AG04449 (cell line): ENCODE data around the gene SLC44A4.

Experiments
- CTCF ChIA-PET: fragments of 350-600 bp; formaldehyde crosslinking; extraction: SDS; loops from one replicate; lab custom pipeline; 2021; ENCODE audit warnings: antibody characterized with exemption; lab: Yijun Ruan, JAX
- POLR2A ChIA-PET: fragments of 400-600, 350-600 bp; formaldehyde crosslinking; extraction: SDS; loops from one replicate; lab custom pipeline; 2020; ENCODE audit warnings: antibody characterized with exemption, inconsistent platforms; lab: Yijun Ruan, JAX
- DNase-seq: peaks from one replicate; pipeline ENCODE4 v3.0.0-alpha.2; 2010; ENCODE audit warnings: low read depth, low spot score
- H3K4me3 ChIP-seq: 2 replicates; pipeline ENCODE4 v1.5.1; 2011; ENCODE audit warnings: low read depth, mild to moderate bottlenecking, control low read depth, low read length
- CTCF ChIP-seq: IDR thresholded peaks from one replicate; pipeline ENCODE4 v1.5.1; 2011; ENCODE audit warnings: mild to moderate bottlenecking, moderate library complexity, low read length, control low read depth, inconsistent platforms; ENCODE audit not compliant: insufficient read depth; ENCODE audit errors: missing control alignments

SLC44A4 gene

DNA sequence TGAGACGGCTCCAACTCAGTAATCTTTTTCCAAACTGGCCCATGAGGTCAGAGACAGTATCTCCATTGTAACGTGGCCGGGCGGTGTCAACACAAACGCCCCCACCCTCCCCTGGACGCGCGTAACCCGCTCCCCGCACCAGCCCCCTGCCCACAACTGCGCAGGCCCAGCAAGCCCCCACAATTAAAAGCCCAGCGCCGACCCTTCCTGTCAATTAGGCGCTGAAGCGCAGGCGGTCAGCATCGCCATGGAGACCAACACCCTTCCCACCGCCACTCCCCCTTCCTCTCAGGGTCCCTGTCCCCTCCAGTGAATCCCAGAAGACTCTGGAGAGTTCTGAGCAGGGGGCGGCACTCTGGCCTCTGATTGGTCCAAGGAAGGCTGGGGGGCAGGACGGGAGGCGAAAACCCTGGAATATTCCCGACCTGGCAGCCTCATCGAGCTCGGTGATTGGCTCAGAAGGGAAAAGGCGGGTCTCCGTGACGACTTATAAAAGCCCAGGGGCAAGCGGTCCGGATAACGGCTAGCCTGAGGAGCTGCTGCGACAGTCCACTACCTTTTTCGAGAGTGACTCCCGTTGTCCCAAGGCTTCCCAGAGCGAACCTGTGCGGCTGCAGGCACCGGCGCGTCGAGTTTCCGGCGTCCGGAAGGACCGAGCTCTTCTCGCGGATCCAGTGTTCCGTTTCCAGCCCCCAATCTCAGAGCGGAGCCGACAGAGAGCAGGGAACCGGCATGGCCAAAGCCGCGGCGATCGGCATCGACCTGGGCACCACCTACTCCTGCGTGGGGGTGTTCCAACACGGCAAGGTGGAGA lies 63.6 kb downstream of the SLC44A4 start, which contains the start of the genes HSPA1A and HSPA1L:
Gene HSPA1A (plus strand): TSS at position 519 of the 814 bp plus-strand sequence. CDS start 214 bp downstream, at position 733.
Gene HSPA1L (minus strand): TSS at position 259 of the 814 bp plus-strand sequence. CDS start 3,311 bp downstream, outside the sequence.
- CTCF ChIA-PET = interaction anchor here (0.7 to 3.3 kb wide), 4 partner anchors 15 to 86 kb away, joined by 3 to 10 read pairs (median 6); partner anchors contain the start of genes DDAH2 and VARS1
- no peak for TF ChIP-seq CTCF
- DNase-seq = peak; percentile 63
- POLR2A ChIA-PET = interaction anchor here (0.7 to 3.3 kb wide), 20 partner anchors 8 to 314 kb away, joined by 3 to 45 read pairs (median 4); partner anchors contain the start of genes ABHD16A, CLIC1, DDAH2 and DDX39B
- H3K4me3 ChIP-seq = peak within 1 kb of the TSS; percentile 80

- peak; percentile 92 for DNase-seq
- H3K4me3 ChIP-seq = peak overlapping the region; percentile 64
- ChIA-PET POLR2A (interaction anchor here (0.5 to 3.3 kb wide), 24 partner anchors 8 to 272 kb away, joined by 3 to 45 read pairs (median 4); partner anchors contain the start of genes ABHD16A, BAG6, CLIC1 and DDAH2), CTCF (interaction anchor here (0.8 to 3.3 kb wide), 5 partner anchors 16 to 85 kb away, joined by 3 to 10 read pairs (median 5); partner anchors contain the start of genes DDAH2 and VARS1)
- no peak for TF ChIP-seq CTCF
Measured at GRCh38 chr6:31814677-31815024, 64.1 kb downstream of the SLC44A4 start.

- DNase-seq = no peak
- ChIA-PET POLR2A (interaction anchor here (1.0 to 3.3 kb wide), 11 partner anchors 7 to 161 kb away, joined by 3 to 45 read pairs (median 5); partner anchors contain the start of genes BAG6, HSPA1B, LSM2 and MSH5), CTCF (interaction anchor here (0.9 to 3.3 kb wide), 5 partner anchors 13 to 84 kb away, joined by 3 to 10 read pairs (median 4); partner anchors contain the start of genes DDAH2 and VARS1)
- TF ChIP-seq CTCF = no peak
- H3K4me3 ChIP-seq = no peak overlapping the region
Measured at GRCh38 chr6:31813465-31813849, 65.3 kb downstream of the SLC44A4 start.
